AG09309 (cell line): Measurements from ENCODE around the gene CCNJL.

ENCODE experiments used
- DNase-seq: peaks from one replicate; pipeline ENCODE4 v3.0.0-alpha.2; 2010; ENCODE audit warnings: low read depth
- H3K4me3 ChIP-seq: 2 replicates; pipeline ENCODE4 v1.5.1; 2011; ENCODE audit warnings: mild to moderate bottlenecking, low read depth, low read length, moderate library complexity; ENCODE audit not compliant: control insufficient read depth
- CTCF ChIP-seq: IDR thresholded peaks from 2 replicates; pipeline ENCODE4 v1.5.1; 2011; ENCODE audit warnings: mild to moderate bottlenecking, low read depth, low read length, inconsistent platforms; ENCODE audit not compliant: insufficient read depth, control insufficient read depth; ENCODE audit errors: missing control alignments

Gene CCNJL

GRCh38 chr5:160317434-160317833 is 5.1 kb upstream of the CCNJL start:
- no peak for DNase-seq
- no peak overlapping the region for H3K4me3 ChIP-seq
- no peak for TF ChIP-seq CTCF

GRCh38 chr5:160315968-160316367 is 3.6 kb upstream of the CCNJL start:
- DNase-seq, result no peak
- no peak for TF ChIP-seq CTCF
- H3K4me3 ChIP-seq, result no peak overlapping the region

GRCh38 chr5:160312960-160313727 is 780 bp upstream of the CCNJL start:
- peak overlapping the region; percentile 47 for H3K4me3 ChIP-seq
- no peak for TF ChIP-seq CTCF
- no peak for DNase-seq

- DNase-seq, result no peak
Observed at GRCh38 chr5:160311491-160312133, 752 bp downstream of the CCNJL start.

GRCh38 chr5:160310552-160311295 is 1.6 kb downstream of the CCNJL start:
- TF ChIP-seq CTCF, result no peak
- H3K4me3 ChIP-seq, result no peak overlapping the region
- DNase-seq, result no peak

More at GRCh38 chr5:160311491-160312133, 752 bp downstream of the CCNJL start:
- no peak for TF ChIP-seq CTCF
- H3K4me3 ChIP-seq, result peak overlapping the region; percentile 47

- no peak overlapping the region for H3K4me3 ChIP-seq
- no peak for TF ChIP-seq CTCF
- no peak for DNase-seq
Observed at GRCh38 chr5:160310140-160310539, 2.2 kb downstream of the CCNJL start.
